Measurements from ENCODE around the gene MYLK3.
"Not testable (repeated sequence)": the region's sequence is repeated elsewhere in the genome, so short reads cannot be mapped to it uniquely, and the experiment has no call there.

The MYLK3 gene

DNA sequence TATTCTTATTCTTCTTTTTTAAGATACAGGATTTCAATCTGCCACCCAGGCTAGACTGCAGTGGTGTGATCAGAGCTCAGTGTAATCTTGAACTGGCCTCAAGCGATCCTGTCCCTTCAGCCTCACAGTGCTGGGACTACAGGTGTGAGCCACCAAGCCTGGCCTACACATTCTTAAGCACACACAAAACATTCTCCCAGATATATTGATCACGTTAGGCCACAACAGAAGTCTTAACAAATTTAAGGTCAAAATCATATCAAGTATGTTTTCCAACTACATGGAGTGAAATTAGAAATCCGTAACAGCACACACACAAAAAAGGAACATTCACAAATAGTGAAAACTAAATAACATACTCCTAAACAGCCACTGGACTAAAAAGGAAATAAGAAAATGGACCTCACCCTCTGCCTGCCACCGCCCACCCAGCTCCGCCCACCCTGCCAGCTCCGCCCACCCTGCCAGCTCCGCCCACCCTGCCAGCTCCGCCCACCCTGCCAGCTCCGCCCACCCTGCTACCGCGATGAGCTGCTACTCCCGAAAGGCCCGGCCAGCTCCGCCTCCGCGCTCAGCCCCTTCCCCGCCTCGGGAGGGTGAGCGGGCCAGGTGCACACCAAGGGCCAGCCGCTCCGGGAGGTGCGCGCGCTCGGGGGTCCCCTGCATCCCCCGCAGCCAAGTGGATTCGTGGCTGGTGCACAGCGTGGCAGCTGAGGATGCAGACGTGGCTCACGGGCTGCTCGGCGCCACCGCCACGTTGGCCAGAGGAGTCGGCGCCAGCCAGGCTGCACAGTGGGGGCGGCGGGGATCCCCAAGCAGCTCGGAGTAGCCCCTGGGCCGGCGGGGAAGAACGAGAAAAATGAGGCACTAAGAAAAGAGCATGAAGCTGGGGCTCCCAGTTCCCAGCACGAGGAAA is 41.6 kb upstream of the MYLK3 start:
- Histone ChIP-seq H3K4me3 (replicated peaks; ENCODE audit: low read depth, low read length) (peak overlapping the region; percentile 79), H3K36me3 (ENCODE audit: control insufficient read depth, insufficient read depth, low read length) (no peaks in the 10 kb centered on the region), H3K27me3 (replicated peaks; ENCODE audit: control insufficient read depth, insufficient read depth, low read length) (no peaks in the 10 kb centered on the region)
- no peak for TF ChIP-seq CTCF (IDR thresholded peaks at IDR 0.05; ENCODE audit: insufficient read depth, low read length, poor library complexity, severe bottlenecking)
- DNase-seq (ENCODE audit: extremely low read depth, insufficient read length), result peak; percentile 90

GRCh38 chr16:46788891-46789474 is 40.8 kb upstream of the MYLK3 start:
- H3K36me3 ChIP-seq (ENCODE audit: control insufficient read depth, insufficient read depth, low read length), result no peaks in the 10 kb centered on the region
- DNase-seq (ENCODE audit: extremely low read depth, insufficient read length), result no peak
- peak overlapping the region; percentile 19; the same call in 1 of the 2 replicates for H3K4me3 ChIP-seq (replicated peaks; ENCODE audit: low read depth, low read length)
- no peaks in the 10 kb centered on the region for H3K27me3 ChIP-seq (replicated peaks; ENCODE audit: control insufficient read depth, insufficient read depth, low read length)
- TF ChIP-seq CTCF (IDR thresholded peaks at IDR 0.05; ENCODE audit: insufficient read depth, low read length, poor library complexity, severe bottlenecking), result no peak

DNA sequence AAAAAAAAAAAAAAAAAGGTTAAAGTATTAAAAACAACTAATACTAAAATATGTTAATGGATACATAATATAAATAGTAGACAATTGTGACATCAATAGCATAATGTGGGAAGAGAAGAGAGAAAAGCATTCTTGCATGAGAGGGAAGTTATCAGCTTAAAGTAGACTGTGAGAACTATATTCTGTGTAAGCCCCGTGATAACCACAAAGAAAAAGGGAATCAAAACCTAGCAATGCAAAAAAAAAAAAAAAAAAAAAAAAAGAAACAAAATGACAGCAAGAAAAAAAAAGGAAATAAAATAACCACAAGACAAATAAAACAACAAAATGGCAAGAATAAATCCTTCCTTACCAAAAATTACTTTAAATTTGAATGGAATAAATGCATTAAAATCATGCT is 39.8 kb upstream of the MYLK3 start:
- Histone ChIP-seq H3K4me3 (replicated peaks; ENCODE audit: low read depth, low read length) (no peak overlapping the region), H3K36me3 (ENCODE audit: control insufficient read depth, insufficient read depth, low read length) (no peaks in the 10 kb centered on the region), H3K27me3 (replicated peaks; ENCODE audit: control insufficient read depth, insufficient read depth, low read length) (no peaks in the 10 kb centered on the region)
- TF ChIP-seq CTCF (IDR thresholded peaks at IDR 0.05; ENCODE audit: insufficient read depth, low read length, poor library complexity, severe bottlenecking), result no peak
- DNase-seq (ENCODE audit: extremely low read depth, insufficient read length), result peak; percentile 44

DNA sequence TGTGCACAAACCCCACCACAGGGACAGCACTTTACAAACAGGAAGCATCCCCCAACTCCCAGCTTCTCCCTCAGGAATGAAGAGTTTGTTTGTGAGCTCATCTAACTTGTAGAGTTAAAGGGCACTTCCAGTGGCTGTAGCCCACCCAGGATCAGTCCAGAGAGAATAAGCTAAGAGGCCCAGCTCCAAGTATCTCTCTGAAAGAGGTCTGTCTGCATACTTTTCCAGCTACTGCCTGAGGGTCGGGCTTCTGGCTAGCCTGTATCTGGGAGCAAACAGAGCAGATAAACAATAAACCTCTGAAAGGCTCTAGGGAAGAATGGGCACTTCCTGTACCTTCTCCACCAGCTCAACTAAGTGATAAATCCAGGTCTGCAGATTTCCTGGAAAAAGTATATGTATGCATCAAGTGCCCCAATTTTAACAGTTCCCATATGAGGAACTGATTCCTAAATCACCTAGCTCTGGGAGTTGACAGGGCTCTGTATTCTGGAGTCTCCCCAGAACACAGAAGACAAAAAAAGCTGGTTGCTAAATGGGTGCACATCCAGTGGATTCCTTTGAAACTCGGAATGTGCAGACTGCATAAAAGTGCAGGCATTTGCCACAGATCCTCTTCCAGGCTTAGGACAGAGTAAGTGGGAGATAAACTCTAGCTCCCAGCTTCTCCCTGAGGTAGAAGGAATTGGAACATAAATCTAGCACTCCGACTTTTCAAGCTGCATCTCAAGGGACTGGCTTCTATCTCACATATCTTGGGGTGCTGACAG is 37.1 kb upstream of the MYLK3 start:
- Histone ChIP-seq H3K36me3 (ENCODE audit: control insufficient read depth, insufficient read depth, low read length) (no peaks in the 10 kb centered on the region), H3K4me3 (replicated peaks; ENCODE audit: low read depth, low read length) (no peak overlapping the region), H3K27me3 (replicated peaks; ENCODE audit: control insufficient read depth, insufficient read depth, low read length) (no peaks in the 10 kb centered on the region)
- no peak for TF ChIP-seq CTCF (IDR thresholded peaks at IDR 0.05; ENCODE audit: insufficient read depth, low read length, poor library complexity, severe bottlenecking)
- DNase-seq (ENCODE audit: extremely low read depth, insufficient read length), result no peak

GRCh38 chr16:46784569-46784968 is 36.4 kb upstream of the MYLK3 start:
- H3K36me3 ChIP-seq (ENCODE audit: control insufficient read depth, insufficient read depth, low read length); H3K27me3 ChIP-seq (replicated peaks; ENCODE audit: control insufficient read depth, insufficient read depth, low read length); H3K4me3 ChIP-seq (replicated peaks; ENCODE audit: low read depth, low read length); DNase-seq (ENCODE audit: extremely low read depth, insufficient read length): not testable (repeated sequence)

GRCh38 chr16:46783800-46784199 is 35.7 kb upstream of the MYLK3 start:
- Histone ChIP-seq H3K36me3 (ENCODE audit: control insufficient read depth, insufficient read depth, low read length) (no peaks in the 10 kb centered on the region), H3K27me3 (replicated peaks; ENCODE audit: control insufficient read depth, insufficient read depth, low read length) (no peaks in the 10 kb centered on the region), H3K4me3 (replicated peaks; ENCODE audit: low read depth, low read length) (no peak overlapping the region)
- no peak for TF ChIP-seq CTCF (IDR thresholded peaks at IDR 0.05; ENCODE audit: insufficient read depth, low read length, poor library complexity, severe bottlenecking)
- no peak for DNase-seq (ENCODE audit: extremely low read depth, insufficient read length)

Measured in GM06990 (cell line).